ENCODE results near the gene CHPF.

- TF ChIP-seq GATA3 (IDR thresholded peaks at IDR 0.05; ENCODE audit: low read depth, low read length) (no peak), GATA2 (IDR thresholded peaks at IDR 0.05; ENCODE audit: low read depth, low read length) (no peak)
These were observed 35.2 kb downstream of the CHPF start for GRCh38 chr2:219508444-219508734.

Measured in SH-SY5Y (cell line).